Measurements from ENCODE around the gene CCL5. TPM values are rescaled to one million over a fixed set of nuclear protein-coding genes. Genes with fewer than 3 reads are reported as not detected.

Gene CCL5
- total RNA-seq, 4 donors from 2014 or later = 0.55 to 2.1 (median 1.8) TPM

GRCh38 chr17:35894206-35894605, 14.0 kb upstream of the CCL5 start:
- in situ Hi-C loops (cut with MboI; ENCODE audit: low sequenced_read_pairs in 4 of 4) = no loop called here
- no peaks in the 10 kb centered on the region for H3K36me3 ChIP-seq
- no peak for TF ChIP-seq POLR2A (IDR thresholded peaks at IDR 0.05)
- no peak for TF ChIP-seq CTCF (IDR thresholded peaks at IDR 0.05 in 4 of 5, conservative IDR thresholded peaks at IDR 0.05 in 1 of 5)
- no peaks in the 10 kb centered on the region for H3K4me1 ChIP-seq
- H3K27me3 ChIP-seq = no peaks in the 10 kb centered on the region
- no peak overlapping the region for H3K27ac ChIP-seq
- H3K9me3 ChIP-seq = no peaks in the 10 kb centered on the region
- DNase-seq (no peak), ATAC-seq (no peak)
- intact Hi-C loops (cut with DNase I; ENCODE audit: low total_unique reads) = no loop called here
- no peak overlapping the region for H3K4me3 ChIP-seq

GRCh38 chr17:35893751-35894150, 13.6 kb upstream of the CCL5 start:
- Histone ChIP-seq H3K27ac (no peak overlapping the region), H3K4me1 (no peaks in the 10 kb centered on the region), H3K9me3 (no peaks in the 10 kb centered on the region), H3K27me3 (no peaks in the 10 kb centered on the region), H3K4me3 (no peak overlapping the region), H3K36me3 (no peaks in the 10 kb centered on the region)
- no peak for DNase-seq
- intact Hi-C loops (cut with DNase I; ENCODE audit: low total_unique reads) = no loop called here
- TF ChIP-seq CTCF (IDR thresholded peaks at IDR 0.05 in 4 of 5, conservative IDR thresholded peaks at IDR 0.05 in 1 of 5) = no peak
- TF ChIP-seq POLR2A (IDR thresholded peaks at IDR 0.05) = no peak
- in situ Hi-C loops (cut with MboI; ENCODE audit: low sequenced_read_pairs in 4 of 4) = no loop called here
- no peak for ATAC-seq

- Histone ChIP-seq H3K27me3 (no peaks in the 10 kb centered on the region), H3K27ac (no peak overlapping the region), H3K4me3 (no peak overlapping the region), H3K9me3 (no peaks in the 10 kb centered on the region), H3K4me1 (no peaks in the 10 kb centered on the region), H3K36me3 (no peaks in the 10 kb centered on the region)
- intact Hi-C loops (cut with DNase I; ENCODE audit: low total_unique reads) = no loop called here
- in situ Hi-C loops (cut with MboI; ENCODE audit: low sequenced_read_pairs in 4 of 4) = no loop called here
- ATAC-seq (no peak), DNase-seq (no peak)
- TF ChIP-seq CTCF (IDR thresholded peaks at IDR 0.05 in 4 of 5, conservative IDR thresholded peaks at IDR 0.05 in 1 of 5) = no peak
- TF ChIP-seq POLR2A (IDR thresholded peaks at IDR 0.05) = no peak
These were observed 12.2 kb upstream of the CCL5 start for GRCh38 chr17:35892091-35893035.

- in situ Hi-C loops (cut with MboI; ENCODE audit: low sequenced_read_pairs in 4 of 4) = no loop called here
- no peak for ATAC-seq
- intact Hi-C loops (cut with DNase I; ENCODE audit: low total_unique reads) = no loop called here
These were observed 11.1 kb upstream of the CCL5 start for GRCh38 chr17:35891269-35891668.

More at GRCh38 chr17:35891269-35891668, 11.1 kb upstream of the CCL5 start:
- H3K4me3 ChIP-seq = no peak overlapping the region
- H3K27me3 ChIP-seq = no peaks in the 10 kb centered on the region
- no peak for TF ChIP-seq CTCF (IDR thresholded peaks at IDR 0.05 in 4 of 5, conservative IDR thresholded peaks at IDR 0.05 in 1 of 5)
- TF ChIP-seq POLR2A (IDR thresholded peaks at IDR 0.05) = no peak
- no peaks in the 10 kb centered on the region for H3K36me3 ChIP-seq
- no peak overlapping the region for H3K27ac ChIP-seq
- H3K4me1 ChIP-seq = no peaks in the 10 kb centered on the region
- no peak for DNase-seq
- no peaks in the 10 kb centered on the region for H3K9me3 ChIP-seq
